PC-3 (cell line): ENCODE data around the gene CEP85L. TPM values are rescaled to one million over a fixed set of nuclear protein-coding genes. Genes with fewer than 3 reads are reported as not detected.

Experiments
- ATAC-seq: fragments of 200-7000 bp; cut with Tn5 transposase; 2 replicates; pipeline ENCODE4 v1.9.1; 2020; ENCODE audit warnings: mild to moderate bottlenecking, moderate library complexity
- BruUV-seq: library from RNA; stranded (reverse); fragments of 400-500 nt; replicated peaks from 2 replicates; lab custom pipeline; 2021; lab: Mats Ljungman, UMichigan
- CTCF ChIA-PET: fragments of 300-600 bp; sonication (Branson Sonifier 250); formaldehyde crosslinking; loops from one replicate; lab custom pipeline; 2022; ENCODE audit warnings: antibody characterized with exemption; lab: Charles Lee
- POLR2A ChIA-PET: fragments of 300-600 bp; sonication (Branson Sonifier 250); formaldehyde crosslinking; loops from one replicate; lab custom pipeline; 2022; ENCODE audit warnings: antibody characterized with exemption; ENCODE audit not compliant: unreplicated experiment; lab: Charles Lee
- DNase-seq: peaks from one replicate; pipeline ENCODE4 v3.0.0-alpha.2; 2015
- H2AFZ ChIP-seq: fragments of 300-600 bp; sonication (generic); 2 replicates; pipeline ENCODE4 v1.6.0; 2016; ENCODE audit warnings: antibody characterized with exemption, low read length
- H3F3A ChIP-seq: fragments of 300-600 bp; sonication (generic); one replicate; pipeline ENCODE4 v1.6.0; 2017; ENCODE audit warnings: antibody characterized with exemption, low read length, control low read depth, mild to moderate bottlenecking; ENCODE audit not compliant: unreplicated experiment
- H3K27ac ChIP-seq: fragments of 300-600 bp; sonication (generic); 2 replicates; pipeline ENCODE4 v1.5.1; 2016; ENCODE audit warnings: mild to moderate bottlenecking, low read length
- H3K27me3 ChIP-seq: fragments of 300-600 bp; sonication (generic); 2 replicates; pipeline ENCODE4 v1.6.1; 2016; ENCODE audit warnings: low read length, mixed read lengths
- H3K36me3 ChIP-seq: fragments of 300-600 bp; sonication (generic); 2 replicates; pipeline ENCODE4 v1.6.1; 2016; ENCODE audit warnings: low read depth, mixed run types, low read length, mixed read lengths
- H3K4me1 ChIP-seq: fragments of 300-600 bp; sonication (generic); 2 replicates; pipeline ENCODE4 v1.5.1; 2016; ENCODE audit warnings: low read length; ENCODE audit not compliant: insufficient read depth
- H3K4me2 ChIP-seq: fragments of 300-600 bp; sonication (generic); 2 replicates; pipeline ENCODE4 v1.6.0; 2016; ENCODE audit warnings: low read length
- H3K4me3 ChIP-seq: fragments of 300-600 bp; sonication (generic); 2 replicates; pipeline ENCODE4 v1.5.1; 2016; ENCODE audit warnings: mild to moderate bottlenecking, low read length, mixed read lengths
- H3K79me2 ChIP-seq: fragments of 300-600 bp; sonication (generic); 2 replicates; pipeline ENCODE4 v1.6.1; 2017; ENCODE audit warnings: low read length, mixed read lengths
- H3K9ac ChIP-seq: fragments of 300-600 bp; sonication (generic); 2 replicates; pipeline ENCODE4 v1.6.0; 2016; ENCODE audit warnings: mild to moderate bottlenecking, low read length
- H3K9me2 ChIP-seq: fragments of 300-600 bp; sonication (generic); replicated peaks from 2 replicates; pipeline ENCODE4 v1.6.1; 2016; ENCODE audit warnings: mixed run types, low read length, mixed read lengths
- H3K9me3 ChIP-seq: fragments of 300-600 bp; sonication (generic); 2 replicates; pipeline ENCODE4 v1.6.1; 2016; ENCODE audit warnings: low read length, mixed read lengths
- H4K20me1 ChIP-seq: fragments of 300-600 bp; sonication (generic); 2 replicates; pipeline ENCODE4 v1.6.1; 2016; ENCODE audit warnings: low read length, mixed read lengths
- EZH2 ChIP-seq: fragments of 300-600 bp; sonication (generic); IDR thresholded peaks from one replicate; pipeline ENCODE4 v1.6.1; 2017; ENCODE audit warnings: antibody characterized with exemption, mild to moderate bottlenecking, low read length; ENCODE audit not compliant: unreplicated experiment
- EZH2phosphoT487 ChIP-seq: fragments of 300-600 bp; sonication (generic); IDR thresholded peaks from 2 replicates; pipeline ENCODE4 v1.6.1; 2018; ENCODE audit warnings: mild to moderate bottlenecking, antibody characterized with exemption, low read length, borderline replicate concordance
- intact Hi-C: fragments of 100-400 bp; cut with micrococcal nuclease; formaldehyde crosslinking; loops from 2 replicates; pipeline ENCODE4 v1.9.0; 2023
- total RNA-seq: library from RNA; depleted of rRNA; stranded (reverse); fragments of >200 nt; gene quantifications from 2 replicates; pipeline ENCODE4 v1.2.3, GENCODE V29; 2014
- TF ChIP-seq, protein P1 (sequence below): fragments of 300-600 bp; sonication (generic); conservative IDR thresholded peaks from 2 replicates; pipeline ENCODE4 v1.5.1; 2017; ENCODE audit warnings: antibody characterized with exemption, low read depth, mild to moderate bottlenecking, low read length

CEP85L gene
- total RNA-seq, 1 experiment from 2014 or later: 7.8 TPM

- Histone ChIP-seq H3K9ac (no peak overlapping the region), H3K4me3 (no peak overlapping the region), H3K79me2 (no peaks in the 10 kb centered on the region), H3K27me3 (no peaks in the 10 kb centered on the region), H3K4me1 (no peaks in the 10 kb centered on the region), H3K9me2 (no peaks in the 10 kb centered on the region), H3K36me3 (peaks cover 7% of the 10 kb centered on the region), H3K9me3 (peaks cover 8% of the 10 kb centered on the region), H2AFZ (no peak overlapping the region), H3F3A (no peaks in the 10 kb centered on the region), H4K20me1 (no peaks in the 10 kb centered on the region), H3K27ac (no peak overlapping the region), H3K4me2 (no peak overlapping the region)
- no TSS peak for BruUV-seq
- ChIA-PET CTCF (no interaction called here), POLR2A (no interaction called here)
- intact Hi-C loops: loop anchor here (10.0 kb wide), 2 partner anchors 325 to 545 kb away; partner anchors contain the start of gene ASF1A
- TF ChIP-seq EZH2: no peak
- TF ChIP-seq EZH2phosphoT487: no peak
- no peak for ATAC-seq
- no peak for DNase-seq
Measured at GRCh38 chr6:118569498-118569897, 81.9 kb downstream of the CEP85L start.

- TF ChIP-seq EZH2phosphoT487 (no peak), EZH2 (no peak)
- TF ChIP-seq, protein P1, sequence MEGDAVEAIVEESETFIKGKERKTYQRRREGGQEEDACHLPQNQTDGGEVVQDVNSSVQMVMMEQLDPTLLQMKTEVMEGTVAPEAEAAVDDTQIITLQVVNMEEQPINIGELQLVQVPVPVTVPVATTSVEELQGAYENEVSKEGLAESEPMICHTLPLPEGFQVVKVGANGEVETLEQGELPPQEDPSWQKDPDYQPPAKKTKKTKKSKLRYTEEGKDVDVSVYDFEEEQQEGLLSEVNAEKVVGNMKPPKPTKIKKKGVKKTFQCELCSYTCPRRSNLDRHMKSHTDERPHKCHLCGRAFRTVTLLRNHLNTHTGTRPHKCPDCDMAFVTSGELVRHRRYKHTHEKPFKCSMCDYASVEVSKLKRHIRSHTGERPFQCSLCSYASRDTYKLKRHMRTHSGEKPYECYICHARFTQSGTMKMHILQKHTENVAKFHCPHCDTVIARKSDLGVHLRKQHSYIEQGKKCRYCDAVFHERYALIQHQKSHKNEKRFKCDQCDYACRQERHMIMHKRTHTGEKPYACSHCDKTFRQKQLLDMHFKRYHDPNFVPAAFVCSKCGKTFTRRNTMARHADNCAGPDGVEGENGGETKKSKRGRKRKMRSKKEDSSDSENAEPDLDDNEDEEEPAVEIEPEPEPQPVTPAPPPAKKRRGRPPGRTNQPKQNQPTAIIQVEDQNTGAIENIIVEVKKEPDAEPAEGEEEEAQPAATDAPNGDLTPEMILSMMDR: no peak
- Histone ChIP-seq H2AFZ (no peak overlapping the region), H3K9ac (no peak overlapping the region), H3K4me2 (no peak overlapping the region), H3K79me2 (no peaks in the 10 kb centered on the region), H3K4me1 (no peaks in the 10 kb centered on the region), H3K27me3 (no peaks in the 10 kb centered on the region), H3K9me3 (no peaks in the 10 kb centered on the region), H3K9me2 (no peaks in the 10 kb centered on the region), H3K27ac (no peak overlapping the region), H3K36me3 (no peaks in the 10 kb centered on the region), H3F3A (no peaks in the 10 kb centered on the region), H4K20me1 (no peaks in the 10 kb centered on the region), H3K4me3 (no peak overlapping the region)
- ATAC-seq: no peak
- POLR2A ChIA-PET: no interaction called here
- BruUV-seq: no TSS peak
- intact Hi-C loops: loop anchor here (10.0 kb wide), 2 partner anchors 327 to 547 kb away; partner anchors contain the start of gene ASF1A
- DNase-seq: no peak
- CTCF ChIA-PET: no interaction called here
Measured at GRCh38 chr6:118567974-118568373, 83.4 kb downstream of the CEP85L start.

DNA sequence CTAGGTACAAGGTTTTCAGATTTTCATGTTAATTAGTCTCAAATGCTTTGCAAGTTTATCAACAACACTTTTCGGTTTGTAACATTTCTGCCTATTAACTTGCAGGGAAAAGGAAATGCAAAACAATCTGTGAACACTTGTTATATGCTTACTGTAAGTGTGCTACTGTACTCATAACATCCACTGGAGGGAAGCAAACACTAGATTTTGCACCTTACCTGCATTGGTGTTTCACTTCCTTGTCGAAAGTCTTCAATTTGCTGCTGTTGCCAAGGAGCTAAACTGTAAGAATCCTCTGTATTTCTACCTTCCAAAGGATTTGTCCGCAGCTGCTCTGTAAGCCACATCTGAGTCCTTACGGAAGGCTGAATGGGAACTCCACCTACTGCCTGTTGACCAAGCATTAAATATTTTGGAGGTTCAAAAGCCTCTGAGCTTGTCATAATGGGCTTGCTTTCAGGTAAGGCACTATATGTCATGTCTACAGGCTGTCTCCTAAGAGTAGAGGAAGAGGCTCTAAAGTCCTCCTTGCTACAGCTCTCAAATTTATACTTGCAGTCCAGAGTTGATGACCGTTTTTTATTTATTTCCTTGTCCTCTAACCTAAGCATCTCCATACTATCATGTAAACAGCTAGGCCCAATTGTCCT lies 86.0 kb downstream of the CEP85L start:
- no peaks in the 10 kb centered on the region for H3K4me1 ChIP-seq
- H3K9me3 ChIP-seq: no peaks in the 10 kb centered on the region
- no peak overlapping the region for H3K27ac ChIP-seq
- H3K27me3 ChIP-seq: no peaks in the 10 kb centered on the region
- POLR2A ChIA-PET: no interaction called here
- H4K20me1 ChIP-seq: no peaks in the 10 kb centered on the region
- H3K79me2 ChIP-seq: no peaks in the 10 kb centered on the region
- no peak overlapping the region for H3K9ac ChIP-seq
- H3F3A ChIP-seq: no peaks in the 10 kb centered on the region
- no peak overlapping the region for H2AFZ ChIP-seq
- peak; percentile 63 for ATAC-seq
- no peaks in the 10 kb centered on the region for H3K36me3 ChIP-seq
- no TSS peak for BruUV-seq
- TF ChIP-seq, protein P1: peak; percentile 64
- TF ChIP-seq EZH2 (no peak), EZH2phosphoT487 (no peak)
- CTCF ChIA-PET: interaction anchor here (0.6 to 1.0 kb wide), 5 partner anchors 144 to 236 kb away, joined by 3 to 10 read pairs (median 4); no protein-coding TSS in a partner anchor
- H3K4me2 ChIP-seq: no peak overlapping the region
- H3K9me2 ChIP-seq: no peaks in the 10 kb centered on the region
- peak; percentile 56 for DNase-seq
- intact Hi-C loops: loop anchor here (1.0 to 10.0 kb wide), 5 partner anchors 143 to 549 kb away; partner anchors contain the start of gene ASF1A
- no peak overlapping the region for H3K4me3 ChIP-seq
